Nucleus accumbens (tissue), 56 donors: ENCODE results near the gene KRT75.
A peak's percentile ranks its signal among the peaks of the same experiment; 100 is the strongest.

Experiments used
- DNase-seq, 56 donors: peaks; one replicate each; lab custom pipeline; 2025; lab: John Stamatoyannopoulos, UW

The KRT75 gene

GRCh38 chr12:52440821-52441319, 6.7 kb upstream of the KRT75 start:
- DNase-seq, result no peak

DNA sequence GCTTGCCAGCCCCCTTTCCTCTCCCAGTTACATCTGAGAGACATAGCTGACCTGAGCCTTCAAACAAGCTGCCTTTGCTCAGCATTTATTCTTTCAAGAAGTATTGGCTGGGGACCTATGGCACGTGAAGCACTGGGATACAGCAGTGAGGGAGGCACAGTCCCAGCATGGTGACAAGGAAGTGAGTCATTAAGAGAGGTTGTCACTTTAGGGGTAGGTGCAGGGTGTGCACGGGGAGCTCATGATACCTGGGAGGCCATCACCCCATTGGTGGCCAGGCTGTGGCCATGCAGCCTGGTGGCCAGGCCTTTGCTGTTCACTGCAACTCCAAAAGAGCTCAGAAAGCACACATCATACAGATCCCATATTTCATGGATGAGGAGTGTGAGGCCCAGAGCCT, 5.7 kb upstream of the KRT75 start:
- no peak for DNase-seq

DNA sequence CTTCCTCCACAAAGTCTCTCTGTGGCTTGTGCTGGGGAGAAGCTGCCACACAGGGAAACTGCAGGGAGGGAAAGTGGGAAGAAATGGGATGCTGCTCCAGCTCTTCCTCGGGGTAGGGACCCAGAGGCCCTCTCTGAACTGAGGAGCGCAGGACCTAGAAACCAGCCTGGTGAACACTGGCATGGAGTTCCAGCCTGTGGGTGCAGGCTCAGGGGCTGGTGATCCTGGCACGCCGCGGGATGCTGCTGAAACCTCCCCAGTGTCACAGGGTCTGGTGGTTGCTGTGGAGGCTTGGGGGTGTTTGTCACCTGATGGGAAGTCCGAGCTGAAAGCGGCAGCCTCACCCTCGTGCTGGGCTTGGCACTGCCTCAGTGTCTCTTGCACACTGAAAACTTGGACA, 5.2 kb upstream of the KRT75 start:
- no peak for DNase-seq

- DNase-seq, result no peak
These were observed 4.4 kb upstream of the KRT75 start for GRCh38 chr12:52438305-52439301.

- no peak for DNase-seq
These were observed 3.3 kb upstream of the KRT75 start for GRCh38 chr12:52437508-52437907.

DNA sequence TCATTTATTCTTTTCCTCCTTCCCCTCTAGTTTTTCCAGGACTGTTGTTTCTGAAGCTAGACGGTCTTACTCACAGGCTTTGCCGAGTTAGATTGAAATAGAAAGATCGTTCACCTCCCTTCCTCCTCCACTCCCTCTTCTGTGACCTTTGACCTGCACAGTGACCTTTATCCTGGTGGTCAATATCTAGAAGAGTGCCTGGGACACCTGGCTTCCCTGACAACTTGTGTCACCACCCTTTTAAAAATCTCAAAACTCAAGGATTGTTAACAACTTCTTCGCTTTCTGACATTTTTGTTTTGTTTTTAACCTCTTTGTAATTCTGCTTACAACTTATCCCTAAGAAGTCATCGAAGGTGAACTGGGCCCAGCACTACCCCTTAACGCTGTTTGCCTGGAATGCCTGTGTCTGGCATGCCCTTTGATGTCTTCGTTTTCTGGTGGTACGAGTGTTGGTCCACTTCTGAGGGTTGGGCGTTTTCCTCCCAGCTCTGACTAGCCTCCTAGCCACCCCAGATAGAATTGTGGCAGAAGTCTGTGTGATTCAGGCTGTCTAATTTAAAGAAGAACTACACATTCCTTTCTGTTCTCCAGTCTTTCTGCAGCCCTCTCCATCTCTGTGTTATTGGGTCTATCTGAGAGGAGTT, 2.8 kb upstream of the KRT75 start:
- DNase-seq, result no peak

GRCh38 chr12:52436000-52436827, 2.0 kb upstream of the KRT75 start:
- peak in 1 of 56 donors; percentile 7 for DNase-seq

DNA sequence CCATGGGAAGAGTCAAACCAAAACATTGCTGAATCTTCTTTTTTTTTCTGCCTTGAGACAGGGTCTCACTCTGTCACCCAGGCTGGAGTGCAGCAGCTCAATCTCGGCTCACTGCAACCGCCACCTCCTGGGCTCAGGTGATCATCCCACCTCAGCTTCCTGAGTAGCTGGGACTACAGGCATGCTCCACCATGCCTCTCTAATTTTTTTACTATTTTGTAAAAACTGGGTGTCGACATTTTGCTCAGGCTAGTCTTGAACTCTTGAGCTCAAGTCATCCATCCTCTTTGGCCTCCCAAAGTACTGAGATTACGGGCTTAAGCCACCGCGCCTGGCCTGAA, 1.5 kb upstream of the KRT75 start:
- no peak for DNase-seq

DNA sequence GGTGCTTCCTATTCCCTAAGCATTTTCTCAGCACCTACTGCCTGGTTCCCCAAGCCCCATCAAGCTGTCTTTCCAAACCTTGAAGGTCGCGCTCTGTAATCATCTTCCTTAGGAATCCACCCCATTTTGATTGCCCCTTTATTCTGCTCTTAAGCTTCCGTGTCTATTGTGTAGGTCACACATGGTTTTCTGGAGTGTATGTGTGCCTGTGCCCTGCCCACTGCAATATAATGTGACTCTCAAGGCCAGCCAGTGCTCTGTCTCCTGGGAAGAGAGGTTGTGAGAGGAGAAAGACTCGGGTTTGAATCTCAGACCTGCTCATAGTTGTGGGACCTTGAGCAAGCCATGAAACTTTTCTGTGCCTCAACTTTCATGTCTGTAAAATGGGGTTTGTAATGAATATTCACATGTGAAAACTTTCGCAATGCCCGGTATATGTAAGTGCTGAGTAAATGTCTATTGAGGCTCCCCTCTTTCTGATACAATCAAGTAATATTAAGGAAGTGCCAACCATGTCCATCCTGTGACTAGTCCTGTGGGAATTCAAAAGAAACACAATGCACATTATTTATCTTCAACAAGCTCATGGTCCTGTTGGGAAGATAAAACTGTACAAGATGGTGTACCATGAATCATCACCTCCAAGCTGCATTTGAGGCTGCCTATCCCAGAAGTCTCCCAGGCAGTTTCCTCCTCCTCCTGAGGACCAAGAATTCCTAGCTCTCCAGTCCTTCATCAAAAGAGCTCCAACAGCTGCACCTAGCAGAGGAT, 774 bp upstream of the KRT75 start:
- no peak for DNase-seq

DNA sequence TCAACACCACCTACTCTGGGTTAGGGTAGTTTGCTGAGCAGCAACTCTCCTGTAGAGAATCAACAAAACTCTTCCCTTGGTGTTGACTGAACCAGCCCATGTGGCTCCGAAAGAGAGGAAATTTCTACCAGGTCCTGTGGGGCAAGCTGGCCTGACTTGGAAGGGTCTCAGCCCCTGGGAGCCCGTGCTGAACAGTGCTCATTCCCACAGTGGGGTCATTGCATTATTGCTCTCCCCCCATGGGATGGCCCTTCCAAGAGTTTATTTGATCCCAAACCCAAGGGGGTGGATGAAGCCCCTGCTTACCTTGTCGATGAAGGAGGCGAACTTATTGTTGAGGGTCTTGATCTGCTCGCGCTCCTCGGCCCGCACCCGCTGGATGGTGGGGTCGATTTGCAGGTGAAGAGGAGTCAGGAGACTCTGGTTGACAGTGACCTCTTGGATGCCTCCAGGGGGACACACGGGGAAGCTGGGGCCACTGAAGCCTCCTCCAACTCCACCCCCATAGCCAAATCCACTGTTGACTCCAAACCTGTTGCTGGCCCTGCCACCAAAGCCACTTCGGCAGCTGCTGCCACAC, 580 bp downstream of the KRT75 start:
- no peak for DNase-seq

- no peak for DNase-seq
These were observed 1.5 kb downstream of the KRT75 start for GRCh38 chr12:52432559-52433207.

GRCh38 chr12:52428121-52428520, 6.0 kb downstream of the KRT75 start:
- no peak for DNase-seq

DNA sequence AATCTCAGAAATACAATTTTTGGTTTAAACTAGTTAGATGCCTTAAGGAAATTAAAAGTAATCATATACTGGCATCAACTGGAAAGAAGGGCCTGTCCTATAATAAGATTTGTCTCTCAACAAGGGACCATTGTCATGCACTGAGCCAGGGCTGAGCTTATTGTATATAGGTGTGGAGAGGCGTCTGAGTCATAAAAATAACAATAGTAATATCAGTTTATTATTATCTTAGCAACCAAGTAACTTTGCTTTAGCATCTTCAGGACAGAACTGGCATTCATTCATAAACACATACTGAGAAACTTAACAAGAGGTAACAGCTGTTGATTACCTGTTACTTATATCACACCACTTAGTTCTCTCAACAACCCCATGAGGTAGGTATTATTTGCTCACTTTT, 7.1 kb downstream of the KRT75 start:
- DNase-seq, result no peak

- no peak for DNase-seq
These were observed 8.1 kb downstream of the KRT75 start for GRCh38 chr12:52426034-52426433.

DNA sequence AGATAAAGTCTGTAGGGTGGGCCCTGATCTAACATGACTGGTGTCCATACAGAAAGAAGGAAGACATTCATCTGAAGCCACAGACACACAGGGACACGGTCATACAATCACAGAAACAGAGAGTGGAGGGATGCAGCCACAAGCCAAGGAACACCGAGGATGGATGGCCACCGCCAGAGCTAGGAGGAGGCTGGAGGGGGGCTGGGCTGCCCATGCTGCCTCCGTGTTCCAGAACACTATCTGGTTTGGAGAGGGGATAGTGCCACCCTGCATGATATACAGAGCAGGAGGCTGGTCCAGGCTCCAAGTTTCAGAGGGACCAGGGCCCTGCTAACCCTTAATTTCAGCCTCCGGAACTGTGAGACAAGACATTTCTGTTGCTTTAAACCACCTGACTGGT, 8.7 kb downstream of the KRT75 start:
- DNase-seq, result no peak

DNA sequence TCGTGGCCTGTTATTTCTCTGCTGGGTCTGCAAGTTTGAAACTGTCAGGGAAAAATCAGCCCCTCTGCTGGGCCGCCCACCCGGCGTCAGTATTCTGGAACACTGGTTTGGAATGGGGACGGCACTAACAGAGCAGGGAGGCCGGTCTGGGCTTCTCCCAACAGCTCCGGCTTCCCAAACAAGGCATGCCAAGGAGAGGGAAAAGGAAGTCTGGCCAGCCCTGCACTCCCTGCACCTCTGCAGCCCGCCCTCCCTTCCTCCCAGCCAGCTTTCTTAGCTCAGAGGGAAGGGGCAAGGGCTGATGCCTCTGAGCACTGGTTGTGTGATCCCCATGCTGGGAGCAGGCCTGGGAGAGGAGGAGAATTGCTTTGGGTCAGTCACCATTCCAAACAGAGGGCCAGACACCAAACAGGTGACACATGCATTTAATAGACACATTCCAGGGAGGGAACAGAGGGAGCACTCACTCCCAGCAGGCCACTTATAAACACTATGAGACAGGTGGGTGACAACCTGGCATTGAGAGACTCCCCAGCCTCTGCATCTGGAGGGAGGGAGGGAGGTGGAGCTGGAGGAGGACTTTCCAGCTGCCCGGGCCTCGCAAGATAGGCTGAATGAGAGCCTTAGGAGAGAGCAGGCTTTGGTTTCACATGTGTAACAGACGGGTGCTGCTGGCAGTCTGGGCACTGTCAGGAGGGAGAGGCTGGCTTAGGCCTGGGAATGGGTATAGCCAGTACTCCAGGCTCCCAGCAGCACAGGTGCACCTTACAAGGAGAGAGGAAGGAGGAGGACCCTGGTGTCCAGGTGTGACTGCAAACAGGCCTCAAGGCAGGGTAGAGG, 10.3 kb downstream of the KRT75 start:
- DNase-seq, result peak in 1 of 56 donors; percentile 5

- DNase-seq, result no peak
These were observed 11.1 kb downstream of the KRT75 start for GRCh38 chr12:52423035-52423434.

DNA sequence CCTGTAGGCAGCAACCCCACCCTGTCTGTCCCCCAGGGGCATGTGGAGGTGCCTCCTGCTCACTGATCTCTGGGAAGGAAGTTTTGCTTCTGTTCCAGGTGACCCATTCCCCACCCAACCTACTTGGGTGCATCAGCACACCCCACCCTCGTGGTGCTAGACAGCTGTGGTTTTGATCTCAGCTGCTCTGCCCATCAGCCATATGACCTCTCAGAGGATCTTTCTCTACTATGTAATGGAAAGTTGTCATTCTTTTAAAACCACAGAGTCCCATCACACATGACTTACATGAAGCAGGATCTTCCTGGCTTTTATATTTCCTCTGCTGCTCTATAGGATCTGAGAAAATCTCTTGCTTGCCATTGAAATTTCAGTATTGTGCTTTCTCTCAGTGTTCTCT, 14.5 kb downstream of the KRT75 start:
- DNase-seq, result no peak
